Measurements from ENCODE around the gene TMEM176B.

- no peak for TF ChIP-seq ZNF274 (CRISPR knock-in tag; IDR thresholded peaks at IDR 0.05)
- TF ChIP-seq ELF4 (CRISPR knock-in tag; IDR thresholded peaks at IDR 0.05; ENCODE audit: borderline replicate concordance): no peak
- TF ChIP-seq SUZ12 (IDR thresholded peaks at IDR 0.05; ENCODE audit: low read depth, low read length): no peak
- no peak for TF ChIP-seq EED (CRISPR knock-in tag; IDR thresholded peaks at IDR 0.05)
- TF ChIP-seq SP2 (CRISPR knock-in tag; IDR thresholded peaks at IDR 0.05): no peak
- TF ChIP-seq POLR2AphosphoS5 (IDR thresholded peaks at IDR 0.05; ENCODE audit: low read depth, low read length): no peak
- TF ChIP-seq MXI1 (IDR thresholded peaks at IDR 0.05; ENCODE audit: borderline replicate concordance, low read depth, low read length): no peak
- no peak for TF ChIP-seq ZNF780A (CRISPR knock-in tag; IDR thresholded peaks at IDR 0.05)
- no peak for TF ChIP-seq ZXDC (CRISPR knock-in tag; IDR thresholded peaks at IDR 0.05)
- no peak for TF ChIP-seq E2F5 (CRISPR knock-in tag; conservative IDR thresholded peaks at IDR 0.05)
- TF ChIP-seq ZNF431 (CRISPR knock-in tag; IDR thresholded peaks at IDR 0.05; ENCODE audit: borderline replicate concordance, low read depth): no peak
- no peak for TF ChIP-seq ZC3H4 (CRISPR knock-in tag; IDR thresholded peaks at IDR 0.05; ENCODE audit: borderline replicate concordance)
- peak in 1 of 2 experiments; percentile 68; a peak in 2 of 4 replicates for TF ChIP-seq EP300 (IDR thresholded peaks at IDR 0.05; ENCODE audit: low read depth in 2 of 2, low read length in 2 of 2)
- no peak for TF ChIP-seq EP300 (CRISPR knock-in tag; IDR thresholded peaks at IDR 0.05; ENCODE audit: borderline replicate concordance)
These were observed 22.0 kb downstream of the TMEM176B start for GRCh38 chr7:150778014-150778737.
